Inflammatory macrophage treated with lipopolysaccharide for 4 hours (primary cell): ENCODE data around the gene KDM6B.

Experiments used
- DNase-seq: peaks from one replicate; pipeline ENCODE4 v3.0.0-alpha.2; 2020

The KDM6B gene

DNA sequence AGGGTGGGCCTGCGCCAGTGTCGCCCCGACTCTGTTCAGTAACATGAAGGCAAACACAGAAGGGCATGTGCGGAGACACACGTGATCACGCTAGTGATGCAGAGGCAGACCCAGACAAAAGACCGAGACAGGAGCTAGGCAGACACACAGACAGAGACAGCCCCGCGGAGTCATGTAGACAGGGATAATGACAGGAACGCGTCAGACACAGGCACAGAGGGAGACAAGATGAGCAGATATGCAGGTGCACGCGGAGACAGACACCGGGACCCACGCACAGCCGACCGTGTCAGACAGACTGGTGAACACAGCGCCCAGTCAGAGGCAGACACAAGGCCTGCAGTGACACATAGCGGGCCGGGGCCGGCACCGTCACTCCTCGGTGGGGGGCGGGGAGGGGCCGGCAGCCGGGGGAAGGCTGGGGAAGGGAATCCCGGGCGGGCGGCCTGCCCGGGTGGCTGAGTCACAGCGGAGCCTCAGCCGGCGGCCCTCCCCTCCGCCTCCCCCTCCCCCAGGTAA lies 7.4 kb downstream of the KDM6B start:
- peak; percentile 94 for DNase-seq

DNA sequence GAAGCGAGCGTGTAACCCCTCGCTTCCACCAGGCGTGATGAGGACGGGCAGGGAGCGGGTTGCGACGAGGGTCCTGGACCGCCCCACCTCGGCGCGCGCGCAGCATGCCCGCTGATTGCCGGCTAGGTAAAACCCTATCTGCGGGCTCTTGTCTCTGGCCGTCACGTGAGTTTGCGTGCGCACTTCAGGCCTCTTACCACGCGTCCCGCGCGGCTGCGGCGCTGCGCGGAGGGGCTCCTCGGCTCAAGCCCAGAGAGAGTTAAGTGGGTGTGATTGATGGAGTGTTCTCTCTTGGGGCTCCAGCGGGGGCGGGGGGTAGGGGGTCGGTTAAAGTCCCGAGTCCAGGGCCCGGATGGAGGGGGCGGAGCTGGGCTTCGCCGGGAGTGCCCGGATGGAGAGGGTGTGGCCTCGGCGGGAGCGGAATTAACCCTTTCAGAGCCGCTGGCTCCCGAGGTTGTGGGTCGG lies 7.9 kb downstream of the KDM6B start:
- peak; percentile 87 for DNase-seq

GRCh38 chr17:7842380-7843256 lies 8.6 kb downstream of the KDM6B start:
- peak; percentile 99 for DNase-seq

- no peak for DNase-seq
Measured at GRCh38 chr17:7843257-7843535, 9.2 kb downstream of the KDM6B start.

DNA sequence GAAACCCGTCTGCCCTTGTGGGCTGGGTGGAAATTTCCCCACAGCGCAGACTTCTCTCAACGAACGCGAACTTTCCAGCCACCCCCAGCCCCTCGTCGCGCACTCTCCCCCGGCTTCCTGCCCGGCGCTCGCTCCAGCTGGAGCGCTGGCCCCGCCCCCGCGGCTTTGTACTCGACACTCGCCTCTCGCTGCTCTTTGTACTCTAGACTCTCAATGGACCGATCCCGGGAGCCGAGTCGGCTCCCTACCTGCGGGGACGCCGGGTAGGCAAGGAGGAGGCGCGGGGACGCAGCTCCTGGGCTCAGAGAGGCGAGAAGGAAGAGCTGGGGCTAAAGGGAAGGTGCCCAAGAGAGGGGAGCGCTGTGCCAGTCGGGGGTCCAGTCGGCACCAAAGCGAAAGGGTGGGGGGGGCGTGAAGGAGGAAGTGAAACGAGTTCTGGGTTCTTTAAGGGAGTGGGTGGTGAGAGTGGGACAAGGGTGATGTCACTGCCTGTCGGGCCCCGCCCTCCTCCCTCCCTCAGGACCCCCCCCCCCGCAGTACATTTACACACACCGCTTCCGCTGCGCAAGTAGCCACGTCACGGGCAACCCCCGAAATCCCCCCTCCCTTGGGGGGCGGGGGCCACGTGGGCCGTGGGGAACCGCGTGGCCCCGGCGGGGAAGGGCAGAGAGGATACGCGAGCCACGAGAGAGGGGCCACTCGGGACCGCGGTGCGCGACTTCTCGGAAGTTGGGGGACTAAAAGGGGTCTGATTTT lies 9.7 kb downstream of the KDM6B start:
- DNase-seq, result peak; percentile 95

GRCh38 chr17:7844292-7845154 lies 10.5 kb downstream of the KDM6B start:
- peak; percentile 96 for DNase-seq

DNA sequence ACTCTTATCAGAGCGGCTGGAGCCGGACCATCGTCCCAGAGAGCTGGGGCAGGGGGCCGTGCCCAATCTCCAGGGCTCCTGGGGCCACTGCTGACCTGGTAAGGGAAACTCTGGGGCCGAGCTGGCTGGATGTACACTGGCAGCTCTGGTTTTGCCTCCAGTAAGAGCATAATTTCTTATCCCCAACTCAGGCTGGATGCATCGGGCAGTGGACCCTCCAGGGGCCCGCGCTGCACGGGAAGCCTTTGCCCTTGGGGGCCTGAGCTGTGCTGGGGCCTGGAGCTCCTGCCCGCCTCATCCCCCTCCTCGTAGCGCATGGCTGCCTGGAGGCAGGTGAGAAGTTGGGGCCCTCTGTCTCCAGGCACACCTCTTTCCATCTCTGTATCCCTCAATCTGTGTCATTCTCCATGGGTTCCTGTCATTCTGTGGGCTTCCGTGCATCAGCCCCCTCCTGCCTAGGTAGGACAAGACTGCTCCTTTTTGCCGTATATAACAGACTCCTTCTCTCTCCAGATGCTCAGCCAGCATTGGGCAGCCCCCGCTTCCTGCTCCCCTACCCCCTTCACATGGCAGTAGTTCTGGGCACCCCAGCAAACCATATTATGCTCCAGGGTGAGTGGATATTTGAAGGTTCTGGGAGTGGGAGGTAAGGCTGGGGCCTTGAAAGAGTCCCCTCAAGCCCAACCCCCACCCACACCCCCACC lies 11.5 kb downstream of the KDM6B start:
- DNase-seq, result no peak

GRCh38 chr17:7846063-7846735 lies 12.2 kb downstream of the KDM6B start:
- DNase-seq, result no peak

- no peak for DNase-seq
Measured at GRCh38 chr17:7846765-7847661, 13.0 kb downstream of the KDM6B start.

- DNase-seq, result no peak
Measured at GRCh38 chr17:7848131-7848579, 14.1 kb downstream of the KDM6B start.

DNA sequence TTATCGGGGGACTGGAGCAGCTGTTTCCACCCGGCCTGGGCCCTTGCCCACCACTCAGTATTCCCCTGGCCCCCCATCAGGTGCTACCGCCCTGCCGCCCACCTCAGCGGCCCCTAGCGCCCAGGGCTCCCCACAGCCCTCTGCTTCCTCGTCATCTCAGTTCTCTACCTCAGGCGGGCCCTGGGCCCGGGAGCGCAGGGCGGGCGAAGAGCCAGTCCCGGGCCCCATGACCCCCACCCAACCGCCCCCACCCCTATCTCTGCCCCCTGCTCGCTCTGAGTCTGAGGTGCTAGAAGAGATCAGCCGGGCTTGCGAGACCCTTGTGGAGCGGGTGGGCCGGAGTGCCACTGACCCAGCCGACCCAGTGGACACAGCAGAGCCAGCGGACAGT lies 14.7 kb downstream of the KDM6B start:
- DNase-seq, result no peak

- DNase-seq, result no peak
Measured at GRCh38 chr17:7849130-7849750, 15.2 kb downstream of the KDM6B start.

DNA sequence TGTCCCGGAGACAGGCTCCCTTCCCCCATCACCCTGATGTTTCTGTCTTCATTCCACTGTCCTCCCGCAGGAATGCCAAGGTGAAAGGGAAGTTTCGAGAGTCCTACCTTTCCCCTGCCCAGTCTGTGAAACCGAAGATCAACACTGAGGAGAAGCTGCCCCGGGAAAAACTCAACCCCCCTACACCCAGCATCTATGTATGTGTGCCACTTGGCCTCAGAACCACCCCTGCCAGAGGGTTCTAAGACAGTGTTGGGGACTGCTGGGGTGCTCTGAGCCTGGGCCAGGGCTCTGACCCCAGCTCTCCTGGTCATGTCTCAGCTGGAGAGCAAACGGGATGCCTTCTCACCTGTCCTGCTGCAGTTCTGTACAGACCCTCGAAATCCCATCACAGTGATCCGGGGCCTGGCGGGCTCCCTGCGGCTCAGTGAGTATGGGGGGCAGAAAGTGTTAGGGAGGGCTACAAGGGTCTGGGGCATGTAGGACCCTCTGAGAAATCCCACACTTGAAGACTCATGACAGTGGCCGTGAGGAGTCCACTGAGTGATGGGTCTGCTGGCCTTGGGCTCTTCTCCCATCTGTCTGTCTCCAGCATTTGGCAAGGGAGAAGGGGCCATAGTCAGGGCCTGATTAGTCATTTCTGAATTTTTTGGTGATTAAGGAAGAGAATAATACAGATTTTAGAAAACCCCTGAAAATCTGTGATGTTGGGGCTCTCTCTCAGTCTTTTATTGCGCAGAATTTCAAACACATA lies 15.9 kb downstream of the KDM6B start:
- no peak for DNase-seq

GRCh38 chr17:7850701-7851437 lies 16.9 kb downstream of the KDM6B start:
- no peak for DNase-seq

GRCh38 chr17:7851438-7852261 lies 17.6 kb downstream of the KDM6B start:
- peak; percentile 83 for DNase-seq

GRCh38 chr17:7852262-7852670 lies 18.2 kb downstream of the KDM6B start:
- DNase-seq, result no peak

GRCh38 chr17:7852919-7853690 lies 19.1 kb downstream of the KDM6B start:
- DNase-seq, result no peak
